ENCODE results near the gene LARP4B.

DNA sequence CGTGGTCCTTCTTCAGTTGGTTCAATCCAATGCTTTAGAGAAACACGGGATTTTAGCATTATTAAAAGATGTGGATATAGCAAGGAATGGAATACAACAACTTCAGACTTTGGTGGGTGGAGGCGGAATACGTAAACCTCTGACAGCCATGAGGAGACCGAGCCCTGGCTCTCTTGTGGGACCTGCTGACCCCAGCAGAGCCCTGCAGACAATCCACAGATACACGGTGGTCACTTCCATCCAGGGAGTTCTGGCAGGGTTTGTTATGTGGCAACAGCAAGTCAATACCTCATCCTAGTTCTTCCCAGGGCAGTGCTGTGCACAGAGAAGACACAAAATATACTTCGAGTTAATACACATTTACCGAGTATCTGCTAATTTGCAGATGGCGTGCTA lies 123.5 kb downstream of the LARP4B start:
- no peak for TF ChIP-seq POLR2AphosphoS5 (IDR thresholded peaks at IDR 0.05; ENCODE audit: insufficient read depth, low read depth, low read length)
- TF ChIP-seq, protein P1, sequence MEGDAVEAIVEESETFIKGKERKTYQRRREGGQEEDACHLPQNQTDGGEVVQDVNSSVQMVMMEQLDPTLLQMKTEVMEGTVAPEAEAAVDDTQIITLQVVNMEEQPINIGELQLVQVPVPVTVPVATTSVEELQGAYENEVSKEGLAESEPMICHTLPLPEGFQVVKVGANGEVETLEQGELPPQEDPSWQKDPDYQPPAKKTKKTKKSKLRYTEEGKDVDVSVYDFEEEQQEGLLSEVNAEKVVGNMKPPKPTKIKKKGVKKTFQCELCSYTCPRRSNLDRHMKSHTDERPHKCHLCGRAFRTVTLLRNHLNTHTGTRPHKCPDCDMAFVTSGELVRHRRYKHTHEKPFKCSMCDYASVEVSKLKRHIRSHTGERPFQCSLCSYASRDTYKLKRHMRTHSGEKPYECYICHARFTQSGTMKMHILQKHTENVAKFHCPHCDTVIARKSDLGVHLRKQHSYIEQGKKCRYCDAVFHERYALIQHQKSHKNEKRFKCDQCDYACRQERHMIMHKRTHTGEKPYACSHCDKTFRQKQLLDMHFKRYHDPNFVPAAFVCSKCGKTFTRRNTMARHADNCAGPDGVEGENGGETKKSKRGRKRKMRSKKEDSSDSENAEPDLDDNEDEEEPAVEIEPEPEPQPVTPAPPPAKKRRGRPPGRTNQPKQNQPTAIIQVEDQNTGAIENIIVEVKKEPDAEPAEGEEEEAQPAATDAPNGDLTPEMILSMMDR (IDR thresholded peaks at IDR 0.05; ENCODE audit: extremely low read depth in 1 of 2, insufficient read depth in 1 of 2, low read depth in 1 of 2, low read length in 2 of 2): no peak
- TF ChIP-seq EZH2 (IDR thresholded peaks at IDR 0.05; ENCODE audit: borderline replicate concordance, low read depth, low read length, severe bottlenecking): no peak
- TF ChIP-seq MYC (IDR thresholded peaks at IDR 0.05; ENCODE audit: low read depth, low read length): no peak

Measured in endothelial cell of umbilical vein (primary cell).